Colonic mucosa (tissue), 4 donors: ENCODE results near the gene PCDH15. TPM values are rescaled to one million over a fixed set of nuclear protein-coding genes. Genes with fewer than 3 reads are reported as not detected.

Experiments used
- DNase-seq: peaks from one replicate; pipeline ENCODE4 v3.0.0-alpha.2; 2020
- H3K27ac ChIP-seq: fragments of 200-600 bp; one replicate; pipeline ENCODE4 v1.8.0; 2021
- H3K27me3 ChIP-seq: fragments of 200-600 bp; one replicate; pipeline ENCODE4 v1.8.0; 2021
- H3K36me3 ChIP-seq: fragments of 200-600 bp; one replicate; pipeline ENCODE4 v1.8.0; 2021
- H3K4me1 ChIP-seq: fragments of 200-600 bp; one replicate; pipeline ENCODE4 v1.8.0; 2021; ENCODE audit warnings: mild to moderate bottlenecking
- H3K4me3 ChIP-seq: fragments of 200-600 bp; one replicate; pipeline ENCODE4 v1.8.0; 2021
- H3K9ac ChIP-seq, 2 donors: one replicate each; pipeline ENCODE4 v1.7.0; 2013; ENCODE audit warnings: control low read depth in 2 of 2, low read depth in 2 of 2, low read length in 2 of 2
- H3K9me3 ChIP-seq: fragments of 200-600 bp; one replicate; pipeline ENCODE4 v1.8.0; 2021
- intact Hi-C: fragments of 100-400 bp; cut with DNase I; formaldehyde crosslinking; loops from one replicate; pipeline ENCODE4 v1.14.1; 2022
- total RNA-seq, 2 donors: library from RNA; stranded (reverse); fragmentation: NEBNext Ultra II Directional in 1 of 2; extraction: Animal tissue kit (Norgen Biotek cat#: 25700) in 1 of 2; gene quantifications; one replicate each; pipeline ENCODE4 v1.2.1, GENCODE V29; 2021
- TF ChIP-seq, protein P1 (sequence below): fragments of 200-600 bp; IDR thresholded peaks from one replicate; pipeline ENCODE4 v1.8.0; 2022; ENCODE audit warnings: antibody characterized with exemption, mild to moderate bottlenecking
- donor health status: healthy.
- donor health status: DM: no; HTN: no; CAD: no.
- donor health status: DM: no; HTN: no; CAD: no.

PCDH15 gene
- total RNA-seq, 2 donors from 2014 or later: not detected

DNA sequence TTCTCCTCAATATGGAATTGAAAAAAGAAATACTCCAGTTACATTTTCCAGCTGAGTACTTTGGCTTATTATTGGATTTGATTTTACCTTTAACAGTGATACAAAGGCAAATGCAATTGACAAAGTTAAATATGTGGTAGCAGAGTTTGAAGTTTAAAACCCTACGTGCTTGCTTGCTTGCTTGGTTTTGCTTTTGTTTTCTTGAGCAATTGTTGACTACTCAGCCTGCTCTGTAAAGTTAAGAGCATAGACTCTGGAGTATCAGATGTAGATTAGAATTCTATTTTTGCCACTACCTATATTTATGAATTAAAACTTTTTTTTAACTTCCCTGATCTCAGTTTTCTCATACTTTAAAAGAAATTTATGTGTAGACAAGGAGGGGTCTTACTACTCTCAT is 51.4 kb downstream of the PCDH15 start:
- Histone ChIP-seq H3K9ac (no peak overlapping the region), H3K27me3 (no peaks in the 10 kb centered on the region), H3K27ac (no peak overlapping the region), H3K9me3 (no peaks in the 10 kb centered on the region), H3K4me1 (no peaks in the 10 kb centered on the region), H3K4me3 (no peak overlapping the region), H3K36me3 (no peaks in the 10 kb centered on the region)
- no peak for DNase-seq
- intact Hi-C loops: no loop called here
- TF ChIP-seq, protein P1, sequence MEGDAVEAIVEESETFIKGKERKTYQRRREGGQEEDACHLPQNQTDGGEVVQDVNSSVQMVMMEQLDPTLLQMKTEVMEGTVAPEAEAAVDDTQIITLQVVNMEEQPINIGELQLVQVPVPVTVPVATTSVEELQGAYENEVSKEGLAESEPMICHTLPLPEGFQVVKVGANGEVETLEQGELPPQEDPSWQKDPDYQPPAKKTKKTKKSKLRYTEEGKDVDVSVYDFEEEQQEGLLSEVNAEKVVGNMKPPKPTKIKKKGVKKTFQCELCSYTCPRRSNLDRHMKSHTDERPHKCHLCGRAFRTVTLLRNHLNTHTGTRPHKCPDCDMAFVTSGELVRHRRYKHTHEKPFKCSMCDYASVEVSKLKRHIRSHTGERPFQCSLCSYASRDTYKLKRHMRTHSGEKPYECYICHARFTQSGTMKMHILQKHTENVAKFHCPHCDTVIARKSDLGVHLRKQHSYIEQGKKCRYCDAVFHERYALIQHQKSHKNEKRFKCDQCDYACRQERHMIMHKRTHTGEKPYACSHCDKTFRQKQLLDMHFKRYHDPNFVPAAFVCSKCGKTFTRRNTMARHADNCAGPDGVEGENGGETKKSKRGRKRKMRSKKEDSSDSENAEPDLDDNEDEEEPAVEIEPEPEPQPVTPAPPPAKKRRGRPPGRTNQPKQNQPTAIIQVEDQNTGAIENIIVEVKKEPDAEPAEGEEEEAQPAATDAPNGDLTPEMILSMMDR: no peak

DNA sequence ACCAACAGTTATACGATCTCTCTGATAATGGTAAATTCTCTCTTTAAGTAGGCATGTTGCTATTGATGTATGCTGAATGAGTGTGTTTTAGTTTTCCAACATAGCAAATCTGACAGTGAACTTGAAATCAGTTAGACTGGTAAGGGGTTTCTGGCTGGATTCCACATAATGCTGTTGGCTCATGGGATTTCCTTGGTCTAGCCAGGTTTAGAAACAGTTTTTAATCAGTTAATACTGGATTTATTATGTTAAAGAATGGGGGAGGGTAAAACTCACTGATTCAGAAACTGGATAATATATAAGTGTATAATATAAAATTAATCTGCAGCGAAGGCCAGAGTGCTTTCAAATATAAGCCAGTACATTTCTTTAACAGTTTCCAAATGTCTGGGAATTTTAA is 55.6 kb downstream of the PCDH15 start:
- H3K9me3 ChIP-seq: no peaks in the 10 kb centered on the region
- H3K27ac ChIP-seq: no peak overlapping the region
- no peaks in the 10 kb centered on the region for H3K4me1 ChIP-seq
- no peaks in the 10 kb centered on the region for H3K36me3 ChIP-seq
- H3K27me3 ChIP-seq: no peaks in the 10 kb centered on the region
- intact Hi-C loops: no loop called here
- H3K4me3 ChIP-seq: no peak overlapping the region
- DNase-seq: no peak
- TF ChIP-seq, protein P1: no peak
- no peak overlapping the region for H3K9ac ChIP-seq

DNA sequence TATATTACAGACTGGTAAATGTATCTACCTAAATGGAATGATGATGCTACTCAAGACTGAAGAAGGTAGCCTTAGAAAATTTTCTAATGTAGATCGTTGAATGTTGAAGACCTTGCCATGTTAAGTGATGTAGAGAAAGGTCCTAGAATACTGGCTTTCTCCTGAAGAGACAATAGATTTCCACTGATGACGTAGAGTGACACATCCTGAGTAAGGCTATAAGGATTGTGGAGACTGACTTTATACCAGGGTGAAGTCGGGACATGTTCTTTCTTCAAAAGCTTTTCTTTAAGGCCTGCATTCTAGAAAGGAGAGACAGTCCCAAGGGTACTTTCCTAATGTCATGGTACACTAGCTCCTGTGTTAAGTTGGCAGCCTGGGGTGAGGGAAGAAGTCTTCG is 58.6 kb downstream of the PCDH15 start:
- no peak for DNase-seq
- H3K9me3 ChIP-seq: no peaks in the 10 kb centered on the region
- H3K27me3 ChIP-seq: no peaks in the 10 kb centered on the region
- H3K4me3 ChIP-seq: no peak overlapping the region
- no peak overlapping the region for H3K27ac ChIP-seq
- intact Hi-C loops: no loop called here
- no peak overlapping the region for H3K9ac ChIP-seq
- no peaks in the 10 kb centered on the region for H3K36me3 ChIP-seq
- TF ChIP-seq, protein P1: no peak
- no peaks in the 10 kb centered on the region for H3K4me1 ChIP-seq

DNA sequence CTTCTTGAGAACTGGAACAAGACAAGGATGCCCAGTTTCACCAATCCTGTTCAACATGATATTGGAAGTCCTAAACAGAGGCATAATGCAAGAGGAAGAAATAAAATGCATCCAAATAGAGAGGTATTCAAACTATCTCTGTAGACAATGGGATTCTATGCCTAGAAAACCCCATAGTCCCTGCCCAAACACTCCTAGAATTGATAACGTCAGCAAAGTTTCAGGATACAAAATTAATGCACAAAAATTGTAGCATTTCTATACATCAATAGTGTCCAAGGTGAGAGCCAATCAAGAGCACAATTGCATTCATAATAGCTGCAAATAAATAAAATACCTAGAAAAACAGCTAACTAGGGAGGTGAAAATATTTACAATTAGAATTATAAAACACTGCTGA is 72.5 kb downstream of the PCDH15 start:
- H3K27me3 ChIP-seq: no peaks in the 10 kb centered on the region
- no peak for DNase-seq
- H3K9ac ChIP-seq: no peak overlapping the region
- intact Hi-C loops: no loop called here
- TF ChIP-seq, protein P1: no peak
- no peaks in the 10 kb centered on the region for H3K4me1 ChIP-seq
- H3K27ac ChIP-seq: no peak overlapping the region
- no peak overlapping the region for H3K4me3 ChIP-seq
- no peaks in the 10 kb centered on the region for H3K36me3 ChIP-seq
- H3K9me3 ChIP-seq: no peaks in the 10 kb centered on the region

DNA sequence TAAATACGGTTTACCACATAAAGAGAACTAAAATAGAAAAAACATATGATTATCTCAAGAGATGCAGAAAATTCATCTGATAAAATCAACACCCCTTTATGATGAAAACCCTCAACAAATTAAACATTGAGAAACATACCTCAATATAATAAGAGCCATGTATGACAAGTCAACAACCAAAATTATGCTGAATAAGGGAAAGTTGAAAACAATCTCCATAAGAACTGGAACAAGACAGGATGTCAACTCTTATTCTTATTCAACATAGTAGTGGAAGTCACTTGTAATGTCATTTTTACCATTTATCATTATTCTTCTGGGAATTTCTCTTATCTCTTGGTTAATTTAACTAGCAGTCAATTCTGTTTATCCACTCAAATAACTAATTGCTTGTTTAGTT is 79.0 kb downstream of the PCDH15 start:
- TF ChIP-seq, protein P1: no peak
- H3K9me3 ChIP-seq: no peaks in the 10 kb centered on the region
- H3K4me3 ChIP-seq: no peak overlapping the region
- H3K9ac ChIP-seq: no peak overlapping the region
- intact Hi-C loops: no loop called here
- no peaks in the 10 kb centered on the region for H3K27me3 ChIP-seq
- no peaks in the 10 kb centered on the region for H3K4me1 ChIP-seq
- no peak for DNase-seq
- H3K36me3 ChIP-seq: no peaks in the 10 kb centered on the region
- no peak overlapping the region for H3K27ac ChIP-seq

DNA sequence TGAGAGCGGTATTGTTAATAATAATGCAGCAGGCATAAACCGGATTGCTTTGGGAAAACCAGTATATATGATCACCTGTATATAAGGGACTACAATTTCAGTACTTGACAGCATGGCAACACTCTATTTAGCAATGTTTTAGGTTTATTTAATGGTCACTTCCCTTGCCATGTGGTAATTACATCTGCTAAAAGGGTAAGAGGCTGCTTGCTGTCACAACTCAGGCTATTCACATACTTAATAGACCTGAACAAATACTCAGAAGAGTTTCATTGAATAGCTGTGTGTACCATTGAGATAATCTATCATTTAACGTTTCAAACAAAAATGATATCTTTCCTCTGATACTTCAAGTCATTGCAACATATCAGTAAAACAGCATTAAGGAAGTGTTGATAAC is 90.1 kb downstream of the PCDH15 start:
- intact Hi-C loops: no loop called here
- H3K9me3 ChIP-seq: no peaks in the 10 kb centered on the region

More for the DNA sequence above, 90.1 kb downstream of the PCDH15 start:
- H3K27ac ChIP-seq: no peak overlapping the region
- H3K9ac ChIP-seq: no peak overlapping the region
- no peak overlapping the region for H3K4me3 ChIP-seq
- no peaks in the 10 kb centered on the region for H3K36me3 ChIP-seq
- no peaks in the 10 kb centered on the region for H3K27me3 ChIP-seq
- DNase-seq: no peak
- TF ChIP-seq, protein P1: no peak
- H3K4me1 ChIP-seq: no peaks in the 10 kb centered on the region
